ENCODE measurements around the gene RNF157. TPM values are rescaled to one million over a fixed set of nuclear protein-coding genes. Genes with fewer than 3 reads are reported as not detected.

RNF157 gene
- total and polyA plus RNA-seq, 11 donors = 3.6 to 7.4 (median 5.2) TPM

- no peak for TF ChIP-seq CTCF (IDR thresholded peaks at IDR 0.05)
- no peak for TF ChIP-seq POLR2A (IDR thresholded peaks at IDR 0.05)
- no peaks in the 10 kb centered on the region for H3K27me3 ChIP-seq
Measured at GRCh38 chr17:76148015-76148326, 92.3 kb downstream of the RNF157 start.

GRCh38 chr17:76147211-76148014 lies 92.9 kb downstream of the RNF157 start:
- Histone ChIP-seq H3K36me3 (no peaks in the 10 kb centered on the region), H3K9me3 (no peaks in the 10 kb centered on the region), H3K27ac (no peak overlapping the region), H3K4me1 (peaks cover 0 to 37% (median 11%) of the 10 kb centered on the region in 12 donors), H3K4me3 (no peak overlapping the region), H3K27me3 (no peaks in the 10 kb centered on the region)
- WGBS, 4 donors = 80 to 88% (median 86%) methylated on average over 10 to 13 of the region's 13 CpGs
- TF ChIP-seq POLR2A (IDR thresholded peaks at IDR 0.05) (no peak), CTCF (IDR thresholded peaks at IDR 0.05) (peak; percentile 31 to 65 (median 51))
- intact Hi-C loops (cut with DNase I) = loop anchor here in 1 of 10 donors (1.0 kb wide), 1 partner anchor 25 kb away; no protein-coding TSS in a partner anchor
- ATAC-seq (no peak), DNase-seq (peak in 1 of 5 donors; percentile 15)

More at GRCh38 chr17:76148015-76148326, 92.3 kb downstream of the RNF157 start:
- no peak for ATAC-seq
- intact Hi-C loops (cut with DNase I) = no loop called here
- 88 to 100% (median 97%) methylated on average over 1 of the region's 1 CpG for WGBS, 4 donors
- H3K9me3 ChIP-seq = no peaks in the 10 kb centered on the region
- H3K4me3 ChIP-seq = no peak overlapping the region
- H3K4me1 ChIP-seq = peaks cover 0 to 35% (median 11%) of the 10 kb centered on the region in 12 donors
- no peak for DNase-seq
- H3K27ac ChIP-seq = no peak overlapping the region
- H3K36me3 ChIP-seq = no peaks in the 10 kb centered on the region

- Histone ChIP-seq H3K4me3 (peak overlapping the region in 1 of 12 donors; percentile 35), H3K36me3 (no peaks in the 10 kb centered on the region), H3K27ac (peak overlapping the region in 8 of 12 donors; percentile 22 to 76 (median 46)), H3K9me3 (no peaks in the 10 kb centered on the region), H3K27me3 (no peaks in the 10 kb centered on the region), H3K4me1 (peaks cover 0 to 45% (median 16%) of the 10 kb centered on the region in 12 donors)
- intact Hi-C loops (cut with DNase I) = no loop called here
- DNase-seq (peak in 2 of 5 donors; percentile 23 to 36), ATAC-seq (no peak)
- TF ChIP-seq CTCF (IDR thresholded peaks at IDR 0.05) (no peak), POLR2A (IDR thresholded peaks at IDR 0.05) (no peak)
- 86 to 91% (median 89%) methylated on average over 13 to 22 of the region's 22 CpGs for WGBS, 4 donors
Measured at GRCh38 chr17:76146053-76146851, 94.0 kb downstream of the RNF157 start.

All from heart left ventricle (tissue), 16 donors.